Caki2 (cell line): ENCODE data around the gene DUS1L. TPM values are rescaled to one million over a fixed set of nuclear protein-coding genes. Genes with fewer than 3 reads are reported as not detected.

ENCODE experiments used
- DNase-seq: peaks from one replicate; pipeline ENCODE4 v3.0.0-alpha.2; 2015; ENCODE audit warnings: low read depth
- in situ Hi-C: cut with HindIII; loops from 2 replicates; pipeline ENCODE4 v1.10.0; 2016; ENCODE audit warnings: low sequenced_read_pairs, low pct_unique_long_range_greater_than_20kb, mixed read lengths
- total RNA-seq: library from RNA; depleted of rRNA; stranded (reverse); fragments of >200 nt; shearing (Covaris generic); gene quantifications from 2 replicates; pipeline ENCODE4 v1.2.3, GENCODE V29; 2014; ENCODE audit warnings: low replicate concordance

The DUS1L gene
- total RNA-seq, 1 experiment from 2014 or later, result 126 TPM

GRCh38 chr17:82062076-82062983 lies 3.3 kb downstream of the DUS1L start:
- DNase-seq, result no peak
- in situ Hi-C loops, result no loop called here

- no peak for DNase-seq
- in situ Hi-C loops, result no loop called here
These were observed 4.3 kb downstream of the DUS1L start for GRCh38 chr17:82061047-82061925.

- DNase-seq, result no peak
- in situ Hi-C loops, result no loop called here
These were observed 5.0 kb downstream of the DUS1L start for GRCh38 chr17:82060614-82061013.

- DNase-seq, result no peak
- in situ Hi-C loops, result no loop called here
These were observed 5.6 kb downstream of the DUS1L start for GRCh38 chr17:82060001-82060380.

- DNase-seq, result no peak
- in situ Hi-C loops, result no loop called here
These were observed 6.2 kb downstream of the DUS1L start for GRCh38 chr17:82059272-82060000.

GRCh38 chr17:82058855-82059249 lies 6.8 kb downstream of the DUS1L start:
- in situ Hi-C loops, result no loop called here

GRCh38 chr17:82058230-82058854 lies 7.3 kb downstream of the DUS1L start:
- no peak for DNase-seq
- in situ Hi-C loops, result no loop called here

More at GRCh38 chr17:82058855-82059249, 6.8 kb downstream of the DUS1L start:
- no peak for DNase-seq

- in situ Hi-C loops, result no loop called here
- DNase-seq, result no peak
These were observed 8.6 kb downstream of the DUS1L start for GRCh38 chr17:82056729-82057621.

- in situ Hi-C loops, result no loop called here
- DNase-seq, result no peak
These were observed 9.5 kb downstream of the DUS1L start for GRCh38 chr17:82055965-82056728.

GRCh38 chr17:82055023-82055964 lies 10.3 kb downstream of the DUS1L start:
- DNase-seq, result no peak
- in situ Hi-C loops, result no loop called here

- no peak for DNase-seq
- in situ Hi-C loops, result no loop called here
These were observed 11.1 kb downstream of the DUS1L start for GRCh38 chr17:82054351-82055022.

- DNase-seq, result no peak
- in situ Hi-C loops, result no loop called here
These were observed 11.9 kb downstream of the DUS1L start for GRCh38 chr17:82053556-82054263.

- in situ Hi-C loops, result no loop called here
These were observed 12.5 kb downstream of the DUS1L start for GRCh38 chr17:82053130-82053529.

GRCh38 chr17:82052638-82053059 lies 13.0 kb downstream of the DUS1L start:
- no peak for DNase-seq

More at GRCh38 chr17:82053130-82053529, 12.5 kb downstream of the DUS1L start:
- DNase-seq, result no peak

More at GRCh38 chr17:82052638-82053059, 13.0 kb downstream of the DUS1L start:
- in situ Hi-C loops, result no loop called here
